GM10266 (cell line): Measurements from ENCODE around the gene CCL8.
"Not testable (repeated sequence)": the region's sequence is repeated elsewhere in the genome, so short reads cannot be mapped to it uniquely, and the experiment has no call there.

Source experiments
- DNase-seq: peaks from one replicate; pipeline ENCODE4 v3.0.0; 2012; ENCODE audit errors: extremely low spot score
- CTCF ChIP-seq: IDR thresholded peaks from 2 replicates; pipeline ENCODE4 v1.5.1; 2012; ENCODE audit warnings: mild to moderate bottlenecking, low read depth; ENCODE audit not compliant: control insufficient read depth, insufficient read depth; ENCODE audit errors: missing control alignments

CCL8 gene

GRCh38 chr17:34312080-34312479 lies 7.2 kb upstream of the CCL8 start:
- no peak for DNase-seq
- no peak for TF ChIP-seq CTCF

- TF ChIP-seq CTCF = no peak
- DNase-seq = no peak
These were observed 6.1 kb upstream of the CCL8 start for GRCh38 chr17:34313164-34313563.

- no peak for TF ChIP-seq CTCF
- DNase-seq = no peak
These were observed 5.0 kb upstream of the CCL8 start for GRCh38 chr17:34314279-34314678.

- no peak for DNase-seq
These were observed 761 bp upstream of the CCL8 start for GRCh38 chr17:34318474-34318873.

GRCh38 chr17:34321964-34322363 lies 2.7 kb downstream of the CCL8 start:
- DNase-seq = no peak
- no peak for TF ChIP-seq CTCF

More at GRCh38 chr17:34318474-34318873, 761 bp upstream of the CCL8 start:
- TF ChIP-seq CTCF = no peak

- DNase-seq = not testable (repeated sequence)
These were observed 8.3 kb downstream of the CCL8 start for GRCh38 chr17:34327580-34327979.

- DNase-seq = no peak
- TF ChIP-seq CTCF = no peak
These were observed 18.5 kb downstream of the CCL8 start for GRCh38 chr17:34337701-34338100.

GRCh38 chr17:34339138-34339770 lies 20.0 kb downstream of the CCL8 start:
- no peak for TF ChIP-seq CTCF
- no peak for DNase-seq
